A549 (cell line): ENCODE measurements around the gene MAPRE2.

ENCODE experiments used
- CEBPB ChIP-seq, 2 experiments: fragments of >200 bp in 1 of 2; sonication (Bioruptor Twin) in 1 of 2; formaldehyde crosslinking in 1 of 2; IDR thresholded peaks; 2 replicates each; pipeline ENCODE4 v1.6.1; 2012 to 2016
- CTCF ChIP-seq: fragments of >200 bp; sonication (Bioruptor Twin); formaldehyde crosslinking; IDR thresholded peaks from 3 replicates; pipeline ENCODE4 v1.5.1; 2016
- EP300 ChIP-seq, 2 experiments: fragments of >200 bp; sonication (Bioruptor Twin); formaldehyde crosslinking; IDR thresholded peaks; 2 replicates in 1 of 2; 3 replicates in 1 of 2; pipeline ENCODE4 v1.6.1; 2016 to 2017
- ESRRA ChIP-seq: fragments of 150-350 bp; IDR thresholded peaks from 2 replicates; pipeline ENCODE4 v1.6.1; 2014; ENCODE audit warnings: mild to moderate bottlenecking, low read length, borderline replicate concordance
- MAX ChIP-seq: IDR thresholded peaks from 2 replicates; pipeline ENCODE4 v1.6.1; 2012
- MYC ChIP-seq: IDR thresholded peaks from 2 replicates; pipeline ENCODE4 v1.6.1; 2012; ENCODE audit warnings: mild to moderate bottlenecking, inconsistent platforms, low read length, improper control_type of control experiment, borderline replicate concordance
- NFE2L2 ChIP-seq: fragments of 150-350 bp; conservative IDR thresholded peaks from 2 replicates; pipeline ENCODE4 v1.6.1; 2014; ENCODE audit warnings: low read length
- RAD21 ChIP-seq, 2 experiments: fragments of >200 bp in 1 of 2; sonication (Bioruptor Twin) in 1 of 2; formaldehyde crosslinking in 1 of 2; IDR thresholded peaks in 1 of 2; conservative IDR thresholded peaks in 1 of 2; 2 replicates in 1 of 2; 3 replicates in 1 of 2; pipeline ENCODE4 v1.6.1; 2012 to 2018; ENCODE audit warnings: inconsistent platforms in 1 of 2
- ZSCAN20 ChIP-seq: fragments of 250-450 bp; sonication (Bioruptor Pico); IDR thresholded peaks from 2 replicates; pipeline ENCODE4 v1.8.0; 2022; ENCODE audit warnings: mild to moderate bottlenecking, moderate library complexity

DNA sequence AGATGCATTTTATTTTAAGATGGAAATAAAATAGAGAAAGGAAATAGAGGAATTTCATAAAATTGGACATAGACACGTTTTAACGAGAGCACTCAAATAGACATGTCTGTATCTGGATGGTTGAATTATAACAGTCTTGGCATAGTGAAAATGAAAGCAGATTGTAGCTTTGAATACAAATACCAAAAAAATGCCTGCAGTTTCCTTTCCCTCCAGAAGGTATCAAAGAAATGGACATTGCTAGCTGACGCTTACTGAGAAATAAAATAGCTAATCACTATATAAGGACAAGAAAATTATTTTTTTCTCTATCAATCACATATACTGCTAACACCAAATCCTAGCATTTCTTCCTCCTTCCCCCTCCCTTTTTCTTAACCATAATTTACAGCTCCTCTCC, 11.4 kb upstream of the MAPRE2 start:
- TF ChIP-seq MYC (no peak), ESRRA (no peak), CTCF (no peak), MAX (no peak), CEBPB (IDR thresholded peaks at IDR 0.05) (no peak), NFE2L2 (no peak), ZSCAN20 (CRISPR knock-in tag) (no peak), RAD21 (conservative IDR thresholded peaks at IDR 0.05 in 1 of 2, IDR thresholded peaks at IDR 0.05 in 1 of 2) (no peak), EP300 (IDR thresholded peaks at IDR 0.05) (no peak)
